ENCODE measurements around the gene CDCP1.

DNA sequence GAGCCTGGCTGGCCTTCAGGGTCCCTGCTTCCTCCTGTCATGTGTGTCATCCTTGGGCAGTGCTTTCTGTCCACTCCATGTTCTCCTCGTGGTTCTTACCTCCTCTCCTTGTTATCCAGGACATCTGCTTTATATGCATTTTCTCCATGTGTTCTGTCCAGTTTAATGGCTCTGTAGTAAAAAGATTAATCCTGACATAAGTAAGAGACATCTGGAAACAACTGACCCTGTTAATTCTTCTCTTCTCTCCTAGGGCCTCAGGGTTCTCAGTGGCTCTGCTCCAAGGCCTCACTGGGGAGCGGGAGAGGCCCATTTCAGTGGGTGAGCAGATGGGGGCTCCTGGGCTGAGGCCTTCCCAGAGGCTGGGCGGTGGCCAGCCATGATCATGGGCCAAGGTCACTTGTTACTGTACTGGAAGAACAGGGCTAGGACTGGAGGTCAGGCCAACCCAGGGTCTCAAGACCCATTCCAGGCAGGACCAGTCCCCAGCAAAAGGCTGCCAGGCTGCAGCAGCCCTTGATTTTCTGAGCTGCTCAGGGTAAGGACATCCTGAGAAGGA, 20.2 kb upstream of the CDCP1 start:
- TF ChIP-seq, protein P1, sequence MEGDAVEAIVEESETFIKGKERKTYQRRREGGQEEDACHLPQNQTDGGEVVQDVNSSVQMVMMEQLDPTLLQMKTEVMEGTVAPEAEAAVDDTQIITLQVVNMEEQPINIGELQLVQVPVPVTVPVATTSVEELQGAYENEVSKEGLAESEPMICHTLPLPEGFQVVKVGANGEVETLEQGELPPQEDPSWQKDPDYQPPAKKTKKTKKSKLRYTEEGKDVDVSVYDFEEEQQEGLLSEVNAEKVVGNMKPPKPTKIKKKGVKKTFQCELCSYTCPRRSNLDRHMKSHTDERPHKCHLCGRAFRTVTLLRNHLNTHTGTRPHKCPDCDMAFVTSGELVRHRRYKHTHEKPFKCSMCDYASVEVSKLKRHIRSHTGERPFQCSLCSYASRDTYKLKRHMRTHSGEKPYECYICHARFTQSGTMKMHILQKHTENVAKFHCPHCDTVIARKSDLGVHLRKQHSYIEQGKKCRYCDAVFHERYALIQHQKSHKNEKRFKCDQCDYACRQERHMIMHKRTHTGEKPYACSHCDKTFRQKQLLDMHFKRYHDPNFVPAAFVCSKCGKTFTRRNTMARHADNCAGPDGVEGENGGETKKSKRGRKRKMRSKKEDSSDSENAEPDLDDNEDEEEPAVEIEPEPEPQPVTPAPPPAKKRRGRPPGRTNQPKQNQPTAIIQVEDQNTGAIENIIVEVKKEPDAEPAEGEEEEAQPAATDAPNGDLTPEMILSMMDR (IDR thresholded peaks at IDR 0.05), result no peak
- no peak for TF ChIP-seq POLR2A (IDR thresholded peaks at IDR 0.05)
